ENCODE results near the gene PDE6H.

DNA sequence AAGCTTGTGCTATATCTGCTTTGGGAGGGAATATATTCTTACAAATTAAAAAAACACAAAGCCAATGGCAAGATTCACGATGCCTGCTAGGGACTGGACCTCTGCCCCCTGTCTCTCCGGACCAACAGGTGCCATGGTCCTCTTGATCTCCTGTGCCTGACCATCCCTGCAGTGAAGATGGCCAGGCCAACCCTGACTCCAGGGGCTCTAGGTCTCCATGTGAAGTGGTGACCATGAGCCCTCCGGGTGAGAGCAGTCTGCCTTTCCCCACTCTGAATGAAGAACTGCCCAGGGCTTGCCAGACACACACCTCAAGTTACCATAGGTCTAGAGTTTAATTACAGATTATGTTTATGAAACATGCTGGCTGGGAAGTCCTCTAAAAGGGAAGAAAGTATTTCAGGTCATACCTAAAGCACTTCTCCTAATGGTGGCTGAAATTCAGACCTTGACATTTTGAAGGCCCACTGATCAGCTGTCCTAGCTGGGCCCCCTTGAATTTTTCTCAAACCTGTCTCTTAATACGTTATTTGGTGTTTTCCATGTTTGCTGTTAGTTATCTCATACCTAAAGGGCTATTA is 12.8 kb upstream of the PDE6H start:
- TF ChIP-seq, protein P1, sequence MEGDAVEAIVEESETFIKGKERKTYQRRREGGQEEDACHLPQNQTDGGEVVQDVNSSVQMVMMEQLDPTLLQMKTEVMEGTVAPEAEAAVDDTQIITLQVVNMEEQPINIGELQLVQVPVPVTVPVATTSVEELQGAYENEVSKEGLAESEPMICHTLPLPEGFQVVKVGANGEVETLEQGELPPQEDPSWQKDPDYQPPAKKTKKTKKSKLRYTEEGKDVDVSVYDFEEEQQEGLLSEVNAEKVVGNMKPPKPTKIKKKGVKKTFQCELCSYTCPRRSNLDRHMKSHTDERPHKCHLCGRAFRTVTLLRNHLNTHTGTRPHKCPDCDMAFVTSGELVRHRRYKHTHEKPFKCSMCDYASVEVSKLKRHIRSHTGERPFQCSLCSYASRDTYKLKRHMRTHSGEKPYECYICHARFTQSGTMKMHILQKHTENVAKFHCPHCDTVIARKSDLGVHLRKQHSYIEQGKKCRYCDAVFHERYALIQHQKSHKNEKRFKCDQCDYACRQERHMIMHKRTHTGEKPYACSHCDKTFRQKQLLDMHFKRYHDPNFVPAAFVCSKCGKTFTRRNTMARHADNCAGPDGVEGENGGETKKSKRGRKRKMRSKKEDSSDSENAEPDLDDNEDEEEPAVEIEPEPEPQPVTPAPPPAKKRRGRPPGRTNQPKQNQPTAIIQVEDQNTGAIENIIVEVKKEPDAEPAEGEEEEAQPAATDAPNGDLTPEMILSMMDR (conservative IDR thresholded peaks at IDR 0.05 in 1 of 2, IDR thresholded peaks at IDR 0.05 in 1 of 2; ENCODE audit: low read depth in 1 of 2, low read length in 2 of 2): no peak
- no peak for TF ChIP-seq EZH2 (IDR thresholded peaks at IDR 0.05; ENCODE audit: low read length, missing control alignments)
